ENCODE measurements around the gene IL20. TPM values are rescaled to one million over a fixed set of nuclear protein-coding genes. Genes with fewer than 3 reads are reported as not detected.

Gene IL20, protein sequence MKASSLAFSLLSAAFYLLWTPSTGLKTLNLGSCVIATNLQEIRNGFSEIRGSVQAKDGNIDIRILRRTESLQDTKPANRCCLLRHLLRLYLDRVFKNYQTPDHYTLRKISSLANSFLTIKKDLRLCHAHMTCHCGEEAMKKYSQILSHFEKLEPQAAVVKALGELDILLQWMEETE
- total RNA-seq, result not detected in 2 replicates

GRCh38 chr1:206864939-206865671, at the start of gene IL20:
Gene IL20 (plus strand): TSS chr1:206865623. CDS start chr1:206865853, 230 bp downstream.

GRCh38 chr1:206897175-206897574, 31.8 kb downstream of the IL20 start, which contains the start of gene IL24:
Gene IL24 (plus strand): TSS chr1:206897443. CDS start chr1:206897833, 390 bp downstream.

Other genes starting within 250 kb of the IL20 start
- 19.9 and 21.9 TPM in 2 replicates for gene DYRK3, start 230.1 kb upstream of the IL20 start, total RNA-seq
- gene MAPKAPK2, start 180.7 kb upstream of the IL20 start, total RNA-seq, result 33.8 and 36.9 TPM in 2 replicates
- gene IL19, start 94.8 kb upstream of the IL20 start, total RNA-seq, result not detected in 2 replicates
- gene IL10, start 93.1 kb upstream of the IL20 start, total RNA-seq, result 0.13 TPM in 1 of 2 replicates, not detected in the other
- not detected in 2 replicates for gene IL24, start 31.8 kb downstream of the IL20 start, total RNA-seq
- 0.12 TPM in 1 of 2 replicates, not detected in the other for gene FCMR, start 56.3 kb downstream of the IL20 start, total RNA-seq
- not detected in 2 replicates for gene PIGR, start 80.8 kb downstream of the IL20 start, total RNA-seq
- gene FCAMR, start 104.8 kb downstream of the IL20 start, total RNA-seq, result not detected in 2 replicates
- gene C1orf116, start 167.1 kb downstream of the IL20 start, total RNA-seq, result under 0.01 TPM in 1 of 2 replicates, not detected in the other
- 5.4 and 6.2 TPM in 2 replicates for gene YOD1, start 185.6 kb downstream of the IL20 start, total RNA-seq
- gene PFKFB2, start 187.7 kb downstream of the IL20 start, total RNA-seq, result 8.3 and 10.3 TPM in 2 replicates
- not detected in 2 replicates for gene C4BPB, start 223.2 kb downstream of the IL20 start, total RNA-seq
- gene C4BPA, start 238.6 kb downstream of the IL20 start, total RNA-seq, result not detected in 2 replicates